Right lobe of liver (tissue), 6 donors: Measurements from ENCODE around the gene PRKAG2. TPM values are rescaled to one million over a fixed set of nuclear protein-coding genes. Genes with fewer than 3 reads are reported as not detected.
"Not testable (repeated sequence)": the region's sequence is repeated elsewhere in the genome, so short reads cannot be mapped to it uniquely, and the experiment has no call there.

ENCODE experiments used
- ATAC-seq, 4 donors: fragments of 200-7000 bp; cut with Tn5 transposase; one replicate each; pipeline ENCODE4 v1.9.1; 2020; ENCODE audit warnings: mild to moderate bottlenecking in 4 of 4, moderate library complexity in 4 of 4
- DNase-seq, 3 donors: peaks; one replicate each; pipeline ENCODE4 v3.0.0-alpha.2; 2020
- H3K27ac ChIP-seq, 3 donors: fragments of 200-600 bp; one replicate each; pipeline ENCODE4 v1.8.0; 2022
- H3K27me3 ChIP-seq, 2 donors: fragments of 200-600 bp; one replicate each; pipeline ENCODE4 v1.8.0; 2022
- H3K36me3 ChIP-seq, 4 donors: fragments of 200-600 bp; sonication (generic) in 1 of 4; one replicate each; pipeline versions ENCODE4 v1.5.1 to v1.8.0; 2017 to 2022; ENCODE audit warnings: control low read depth in 1 of 4
- H3K4me1 ChIP-seq, 4 donors: fragments of 200-600 bp; sonication (generic) in 1 of 4; one replicate each; pipeline versions ENCODE4 v1.5.1 to v1.8.0; 2017 to 2022; ENCODE audit warnings: control low read depth in 1 of 4
- H3K4me3 ChIP-seq, 3 donors: fragments of 200-600 bp; one replicate each; pipeline ENCODE4 v1.8.0; 2022
- H3K9me3 ChIP-seq, 4 donors: fragments of 200-600 bp; sonication (generic) in 1 of 4; one replicate each; pipeline versions ENCODE4 v1.5.1 to v1.8.0; 2017 to 2022; ENCODE audit warnings: control low read depth in 1 of 4
- POLR2A ChIP-seq: fragments of 450-650 bp; IDR thresholded peaks from one replicate; pipeline ENCODE4 v1.6.1; 2017; ENCODE audit warnings: antibody characterized with exemption, mild to moderate bottlenecking
- WGBS: methylation state at CpG from one replicate; pipeline ENCODE4 v1.1.6; 2018; ENCODE audit warnings: low coverage, low lambda C conversion rate; ENCODE audit not compliant: insufficient coverage; ENCODE audit errors: missing lambda C conversion rate; 5-methylcytosine and 5-hydroxymethylcytosine counted together
- intact Hi-C, 2 donors: fragments of 100-400 bp; cut with DNase I; formaldehyde crosslinking; loops; one replicate each; pipeline versions ENCODE4 v1.11.2 to v1.14.1; 2022
- total RNA-seq, 6 experiments: library from RNA; depleted of rRNA in 2 of 6; stranded (reverse); fragments of >200 nt in 2 of 6; fragmentation: NEBNext Ultra II Directional in 3 of 6; extraction: Animal tissue kit (Norgen Biotek cat#: 25700) in 3 of 6; gene quantifications; one replicate each; pipeline versions ENCODE4 v1.1.0 to v1.2.4, GENCODE V29; 2016 to 2023
- TF ChIP-seq, protein P1 (sequence below), 4 donors: fragments of 200-600 bp in 3 of 4; fragments of 450-650 bp in 1 of 4; IDR thresholded peaks; one replicate each; pipeline versions ENCODE4 v1.5.1 to v1.8.0; 2016 to 2022; ENCODE audit warnings: antibody characterized with exemption in 4 of 4, mild to moderate bottlenecking in 2 of 4
- donor health status: DM: no; HTN: yes; CAD: no.
- donor health status: DM: no; HTN: no; CAD: no.
- donor health status: DM: no; HTN: no; CAD: no.
- donor health status: DM: no; HTN: yes; CAD: no.
- donor health status: DM: no; HTN: yes; CAD: no.

Gene PRKAG2
- total RNA-seq, 6 experiments from 2014 or later: 20.6 to 63.6 (median 29.5) TPM

DNA sequence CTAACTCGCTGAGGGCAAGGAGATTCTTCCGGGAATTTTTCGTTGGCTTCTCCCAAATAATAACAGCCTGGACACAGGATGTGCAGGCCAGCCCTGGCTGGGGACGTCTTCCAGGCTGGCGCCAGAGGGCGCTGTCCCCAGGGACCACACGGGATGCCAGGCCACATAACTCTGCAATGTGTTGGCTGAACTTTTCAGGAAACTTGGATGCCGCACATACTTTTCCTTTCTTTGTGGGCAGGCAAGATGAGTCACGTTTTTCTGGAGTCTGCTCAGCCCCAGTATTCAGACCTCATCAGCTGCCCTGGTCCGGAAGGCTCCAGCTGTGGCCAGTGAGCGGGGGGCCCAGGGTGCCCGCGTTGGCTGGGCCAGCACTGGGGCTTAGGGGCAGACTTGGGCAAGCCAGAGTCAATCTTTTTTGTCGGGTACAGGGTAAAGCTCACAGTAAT, 122.7 kb downstream of the PRKAG2 start:
- TF ChIP-seq POLR2A: no peak
- TF ChIP-seq, protein P1, sequence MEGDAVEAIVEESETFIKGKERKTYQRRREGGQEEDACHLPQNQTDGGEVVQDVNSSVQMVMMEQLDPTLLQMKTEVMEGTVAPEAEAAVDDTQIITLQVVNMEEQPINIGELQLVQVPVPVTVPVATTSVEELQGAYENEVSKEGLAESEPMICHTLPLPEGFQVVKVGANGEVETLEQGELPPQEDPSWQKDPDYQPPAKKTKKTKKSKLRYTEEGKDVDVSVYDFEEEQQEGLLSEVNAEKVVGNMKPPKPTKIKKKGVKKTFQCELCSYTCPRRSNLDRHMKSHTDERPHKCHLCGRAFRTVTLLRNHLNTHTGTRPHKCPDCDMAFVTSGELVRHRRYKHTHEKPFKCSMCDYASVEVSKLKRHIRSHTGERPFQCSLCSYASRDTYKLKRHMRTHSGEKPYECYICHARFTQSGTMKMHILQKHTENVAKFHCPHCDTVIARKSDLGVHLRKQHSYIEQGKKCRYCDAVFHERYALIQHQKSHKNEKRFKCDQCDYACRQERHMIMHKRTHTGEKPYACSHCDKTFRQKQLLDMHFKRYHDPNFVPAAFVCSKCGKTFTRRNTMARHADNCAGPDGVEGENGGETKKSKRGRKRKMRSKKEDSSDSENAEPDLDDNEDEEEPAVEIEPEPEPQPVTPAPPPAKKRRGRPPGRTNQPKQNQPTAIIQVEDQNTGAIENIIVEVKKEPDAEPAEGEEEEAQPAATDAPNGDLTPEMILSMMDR (IDR thresholded peaks at IDR 0.05): peak; percentile 91 to 95 (median 92)
- WGBS: 23% methylated on average over 7 of the region's 14 CpGs
- peak; percentile 92 to 94 (median 93) for ATAC-seq
- H3K27me3 ChIP-seq: no peaks in the 10 kb centered on the region
- no peaks in the 10 kb centered on the region for H3K9me3 ChIP-seq
- peak overlapping the region; percentile 2 to 73 (median 71) for H3K27ac ChIP-seq
- peak; percentile 76 to 82 (median 80) for DNase-seq
- no peak overlapping the region for H3K4me3 ChIP-seq
- peaks cover 0 to 13% (median 6%) of the 10 kb centered on the region in 4 donors for H3K4me1 ChIP-seq
- intact Hi-C loops: no loop called here
- H3K36me3 ChIP-seq: peaks cover 0 to 6% (median 0%) of the 10 kb centered on the region in 4 donors

DNA sequence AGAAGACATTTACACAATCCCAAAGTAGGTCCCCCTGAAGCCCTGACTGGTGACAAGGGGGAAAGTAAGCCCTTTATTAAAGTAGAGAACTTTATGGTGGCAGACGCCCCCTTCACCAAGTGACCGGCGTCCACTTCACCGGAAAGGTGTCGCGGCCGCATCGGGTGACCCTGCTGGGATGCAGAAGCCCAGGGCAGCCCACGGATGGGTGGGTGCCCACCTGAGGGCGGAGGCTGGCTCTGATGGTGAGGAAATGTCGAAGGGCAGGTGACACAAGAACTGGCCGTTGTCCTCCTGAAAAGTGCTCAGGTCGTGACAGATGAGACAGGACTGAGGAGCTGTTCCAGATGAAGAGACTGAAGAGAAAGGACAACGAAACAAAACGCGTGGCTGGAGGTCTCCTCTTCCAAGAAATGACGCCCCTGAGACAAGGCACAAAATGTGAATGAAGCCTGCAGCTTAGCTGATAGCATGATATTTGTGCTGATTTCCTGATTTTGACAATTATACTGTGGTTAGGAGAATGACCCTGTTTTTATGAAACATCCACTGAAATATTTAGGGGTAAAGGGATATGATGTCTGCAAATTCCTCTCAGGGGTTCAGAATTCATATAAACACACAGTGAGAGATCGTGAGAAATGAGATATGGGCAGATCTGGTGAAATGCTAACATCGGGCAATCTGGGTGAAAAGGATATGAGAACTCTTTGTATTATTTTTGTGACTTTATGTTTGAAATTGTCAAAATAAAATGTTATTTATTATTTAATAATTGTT, 123.9 kb downstream of the PRKAG2 start:
- Histone ChIP-seq H3K4me3 (no peak overlapping the region), H3K27me3 (no peaks in the 10 kb centered on the region), H3K27ac (peak overlapping the region in 2 of 3 donors; percentile 71 to 73), H3K4me1 (peaks cover 0 to 22% (median 11%) of the 10 kb centered on the region in 4 donors), H3K36me3 (peaks cover 0 to 6% (median 0%) of the 10 kb centered on the region in 4 donors), H3K9me3 (no peaks in the 10 kb centered on the region)
- DNase-seq: peak in 1 of 3 donors; percentile 43
- intact Hi-C loops: no loop called here
- ATAC-seq: no peak
- TF ChIP-seq, protein P1 (IDR thresholded peaks at IDR 0.05): no peak
- TF ChIP-seq POLR2A: no peak
- WGBS: 89% methylated on average over 17 of the region's 19 CpGs

DNA sequence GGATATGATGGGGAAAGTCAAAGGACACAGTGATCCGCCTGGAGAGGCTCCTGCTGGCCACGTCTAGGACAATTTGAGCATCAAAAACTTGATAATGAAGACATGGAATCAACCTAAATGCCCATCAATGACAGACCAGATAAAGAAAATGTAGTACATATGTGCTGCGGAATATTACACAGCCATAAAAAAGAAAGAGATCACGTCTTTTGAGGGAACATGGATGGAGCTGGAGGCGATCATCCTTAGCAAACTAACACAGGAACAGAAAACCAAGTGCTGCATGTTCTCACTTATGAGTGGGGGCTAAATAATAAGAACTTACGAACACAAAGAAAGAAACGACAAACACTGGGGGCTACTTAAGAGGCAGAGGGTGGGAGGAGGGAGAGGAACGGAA, 124.9 kb downstream of the PRKAG2 start:
- Histone ChIP-seq H3K4me1 (peaks cover 0 to 30% (median 14%) of the 10 kb centered on the region in 4 donors), H3K4me3 (no peak overlapping the region), H3K36me3 (peaks cover 0 to 6% (median 0%) of the 10 kb centered on the region in 4 donors), H3K27me3 (no peaks in the 10 kb centered on the region), H3K9me3 (no peaks in the 10 kb centered on the region), H3K27ac (no peak overlapping the region)
- intact Hi-C loops: no loop called here
- WGBS: 90% methylated on average over 5 of the region's 8 CpGs
- ATAC-seq (no peak), DNase-seq (no peak)
- TF ChIP-seq POLR2A: no peak
- TF ChIP-seq, protein P1 (IDR thresholded peaks at IDR 0.05): no peak

DNA sequence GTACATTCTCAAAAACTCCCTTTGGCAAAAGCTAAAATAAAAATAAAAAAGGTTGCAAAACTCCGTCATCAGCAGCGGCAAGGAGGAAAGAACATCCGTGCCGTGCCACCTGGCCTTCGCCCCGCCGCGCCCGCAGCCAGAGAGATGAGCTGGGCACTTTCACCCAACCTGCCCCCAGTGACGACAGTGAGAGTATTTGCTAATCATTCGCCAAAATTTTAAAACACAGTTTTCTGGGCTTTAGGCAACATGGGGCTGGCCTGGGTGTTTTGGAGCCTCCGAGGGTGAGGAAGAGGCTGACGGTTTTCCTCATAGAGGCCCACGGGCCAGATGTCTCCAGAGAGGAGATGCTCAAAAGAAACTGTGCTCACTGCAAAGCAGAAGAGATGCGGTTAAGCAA, 128.2 kb downstream of the PRKAG2 start:
- DNase-seq: peak; percentile 81 to 93 (median 92)
- TF ChIP-seq, protein P1 (IDR thresholded peaks at IDR 0.05): no peak
- TF ChIP-seq POLR2A: peak; percentile 74
- Histone ChIP-seq H3K4me3 (no peak overlapping the region), H3K9me3 (no peaks in the 10 kb centered on the region), H3K36me3 (peaks cover 0 to 6% (median 0%) of the 10 kb centered on the region in 4 donors), H3K27me3 (no peaks in the 10 kb centered on the region), H3K4me1 (peaks cover 0 to 53% (median 24%) of the 10 kb centered on the region in 4 donors), H3K27ac (peak overlapping the region; percentile 58 to 99 (median 98))
- intact Hi-C loops: no loop called here
- peak; percentile 55 to 63 (median 60) for ATAC-seq
- 48% methylated on average over 15 of the region's 15 CpGs for WGBS

DNA sequence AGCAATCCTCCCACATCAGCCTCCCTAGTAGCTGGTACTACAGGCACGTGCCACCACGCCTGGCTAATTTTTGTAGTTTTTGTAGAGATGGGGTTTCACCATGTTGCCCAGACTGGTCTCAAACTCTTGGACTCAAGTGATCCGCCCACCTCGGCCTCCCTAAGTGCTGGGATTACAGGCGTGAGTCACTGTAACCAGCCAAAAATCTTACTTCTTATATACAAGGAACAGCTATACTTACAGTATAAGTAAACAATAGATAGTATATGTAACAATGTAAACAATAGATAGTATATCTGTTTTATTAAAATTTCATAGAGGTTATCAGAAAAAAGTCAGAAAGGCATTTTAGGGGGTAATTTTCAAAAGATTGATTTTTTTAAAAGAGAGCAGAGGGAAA, 128.9 kb downstream of the PRKAG2 start:
- 82% methylated on average over 5 of the region's 5 CpGs for WGBS
- peaks cover 0 to 60% (median 30%) of the 10 kb centered on the region in 4 donors for H3K4me1 ChIP-seq

More for the DNA sequence above, 128.9 kb downstream of the PRKAG2 start:
- DNase-seq, H3K9me3 ChIP-seq, ATAC-seq, H3K4me3 ChIP-seq, H3K27me3 ChIP-seq, intact Hi-C loops, H3K36me3 ChIP-seq: not testable (repeated sequence)
- peak overlapping the region; percentile 30 to 99 (median 98) for H3K27ac ChIP-seq
